Measurements from ENCODE around the gene NEK8.
"Not testable (repeated sequence)": the region's sequence is repeated elsewhere in the genome, so short reads cannot be mapped to it uniquely, and the experiment has no call there.

NEK8 gene

DNA sequence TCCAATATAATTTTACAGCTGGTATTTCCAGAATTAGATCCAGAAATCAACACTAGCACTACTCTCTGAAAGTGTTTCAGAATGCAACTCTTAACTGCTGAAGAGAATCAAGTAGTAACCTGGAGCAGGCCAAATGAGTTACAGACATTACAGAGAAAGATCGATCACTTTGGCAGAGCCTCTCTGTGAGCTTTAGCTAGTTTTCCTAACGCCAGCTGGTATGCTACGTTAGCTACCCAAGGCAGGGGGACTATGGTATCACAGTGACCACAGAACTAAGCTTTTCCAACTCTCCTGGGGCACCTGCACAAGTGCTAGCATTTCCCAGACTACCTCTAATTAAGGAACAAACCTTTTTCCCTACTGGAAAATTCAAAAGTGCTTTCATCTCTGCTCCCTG lies 45.6 kb downstream of the NEK8 start:
- Histone ChIP-seq H3K36me3 (ENCODE audit: control insufficient read depth in 2 of 2, insufficient read depth in 2 of 2, low read length in 2 of 2) (peaks cover 0 to 5% of the 10 kb centered on the region in 2 donors), H3K4me3 (ENCODE audit: low read length in 2 of 2) (no peak overlapping the region), H3K9me3 (ENCODE audit: control insufficient read depth in 2 of 2, low read length in 2 of 2) (no peaks in the 10 kb centered on the region), H3K4me1 (ENCODE audit: control insufficient read depth in 2 of 2, insufficient read depth in 2 of 2, low read length in 2 of 2) (no peaks in the 10 kb centered on the region), H3K9ac (ENCODE audit: low read depth in 1 of 2, low read length in 2 of 2) (no peak overlapping the region), H3K27me3 (ENCODE audit: control insufficient read depth in 2 of 2, insufficient read depth in 2 of 2, low read length in 2 of 2) (no peaks in the 10 kb centered on the region), H3K27ac (ENCODE audit: low read depth in 2 of 2, low read length in 2 of 2) (no peak overlapping the region)

DNA sequence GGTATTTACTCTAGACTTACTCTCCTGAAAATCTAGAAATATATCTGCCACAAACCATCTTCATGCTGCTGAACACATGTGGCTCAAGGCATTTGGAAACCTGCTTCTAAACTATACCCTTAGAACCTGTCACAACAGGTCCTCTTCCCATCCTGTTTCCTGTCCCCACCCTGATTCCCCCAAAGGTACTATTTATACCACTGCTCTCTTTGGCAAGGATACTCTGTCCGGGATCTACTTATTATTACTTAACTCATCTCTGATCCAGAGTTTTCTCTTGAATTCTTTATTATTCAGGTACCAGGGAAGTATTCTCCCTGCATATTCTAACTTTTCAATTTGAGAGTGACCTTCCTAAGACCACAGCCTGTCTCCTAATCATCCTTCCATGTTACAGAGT lies 48.6 kb downstream of the NEK8 start:
- Histone ChIP-seq H3K27ac (ENCODE audit: low read depth in 2 of 2, low read length in 2 of 2) (no peak overlapping the region), H3K36me3 (ENCODE audit: control insufficient read depth in 2 of 2, insufficient read depth in 2 of 2, low read length in 2 of 2) (peaks cover 0 to 10% of the 10 kb centered on the region in 2 donors), H3K4me3 (ENCODE audit: low read length in 2 of 2) (no peak overlapping the region), H3K27me3 (ENCODE audit: control insufficient read depth in 2 of 2, insufficient read depth in 2 of 2, low read length in 2 of 2) (no peaks in the 10 kb centered on the region), H3K9ac (ENCODE audit: low read depth in 1 of 2, low read length in 2 of 2) (no peak overlapping the region), H3K4me1 (ENCODE audit: control insufficient read depth in 2 of 2, insufficient read depth in 2 of 2, low read length in 2 of 2) (no peaks in the 10 kb centered on the region), H3K9me3 (ENCODE audit: control insufficient read depth in 2 of 2, low read length in 2 of 2) (no peaks in the 10 kb centered on the region)

DNA sequence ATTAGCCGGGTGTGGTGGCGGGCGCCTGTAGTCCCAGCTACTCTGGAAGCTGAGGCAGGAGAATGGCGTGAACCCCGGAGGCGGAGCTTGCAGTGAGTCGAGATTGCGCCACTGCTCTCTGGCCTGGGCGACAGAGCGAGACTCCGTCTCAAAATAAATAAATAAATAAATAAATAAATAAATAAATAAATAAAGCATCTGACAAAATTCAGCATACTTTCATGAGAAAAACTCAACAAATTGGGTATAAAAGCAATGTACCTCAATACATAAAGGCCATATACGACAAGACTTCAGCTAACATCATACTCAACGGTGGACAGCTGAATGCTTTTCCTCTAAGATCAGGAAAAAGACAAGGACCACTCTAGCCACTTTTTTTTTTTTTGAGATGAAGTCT lies 51.0 kb downstream of the NEK8 start:
- H3K36me3 ChIP-seq (ENCODE audit: control insufficient read depth in 2 of 2, insufficient read depth in 2 of 2, low read length in 2 of 2); H3K9ac ChIP-seq (ENCODE audit: low read depth in 1 of 2, low read length in 2 of 2); H3K4me3 ChIP-seq (ENCODE audit: low read length in 2 of 2); H3K27ac ChIP-seq (ENCODE audit: low read depth in 2 of 2, low read length in 2 of 2); H3K9me3 ChIP-seq (ENCODE audit: control insufficient read depth in 2 of 2, low read length in 2 of 2); H3K27me3 ChIP-seq (ENCODE audit: control insufficient read depth in 2 of 2, insufficient read depth in 2 of 2, low read length in 2 of 2); H3K4me1 ChIP-seq (ENCODE audit: control insufficient read depth in 2 of 2, insufficient read depth in 2 of 2, low read length in 2 of 2): not testable (repeated sequence)

DNA sequence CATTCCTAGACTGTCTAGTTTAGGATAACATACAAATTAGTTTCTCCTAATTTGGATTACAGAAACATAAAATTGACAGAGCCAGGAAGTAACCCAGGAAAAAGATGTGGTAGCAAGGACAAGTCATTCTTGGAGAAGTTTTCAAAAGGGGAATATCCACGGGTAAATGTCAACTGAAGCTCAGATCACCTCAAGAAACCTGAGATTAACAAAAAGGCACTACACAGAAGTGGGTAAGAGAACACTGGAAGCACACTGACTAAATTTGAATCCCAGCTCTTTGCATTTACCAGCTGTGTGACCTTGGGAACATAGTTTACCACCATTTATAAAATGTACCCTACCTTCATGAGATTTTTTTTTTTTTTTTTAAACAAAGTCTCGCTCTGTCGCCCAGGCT lies 54.6 kb downstream of the NEK8 start:
- Histone ChIP-seq H3K36me3 (ENCODE audit: control insufficient read depth in 2 of 2, insufficient read depth in 2 of 2, low read length in 2 of 2) (peaks cover 0 to 7% of the 10 kb centered on the region in 2 donors), H3K9ac (ENCODE audit: low read depth in 1 of 2, low read length in 2 of 2) (no peak overlapping the region), H3K4me1 (ENCODE audit: control insufficient read depth in 2 of 2, insufficient read depth in 2 of 2, low read length in 2 of 2) (no peaks in the 10 kb centered on the region)

DNA sequence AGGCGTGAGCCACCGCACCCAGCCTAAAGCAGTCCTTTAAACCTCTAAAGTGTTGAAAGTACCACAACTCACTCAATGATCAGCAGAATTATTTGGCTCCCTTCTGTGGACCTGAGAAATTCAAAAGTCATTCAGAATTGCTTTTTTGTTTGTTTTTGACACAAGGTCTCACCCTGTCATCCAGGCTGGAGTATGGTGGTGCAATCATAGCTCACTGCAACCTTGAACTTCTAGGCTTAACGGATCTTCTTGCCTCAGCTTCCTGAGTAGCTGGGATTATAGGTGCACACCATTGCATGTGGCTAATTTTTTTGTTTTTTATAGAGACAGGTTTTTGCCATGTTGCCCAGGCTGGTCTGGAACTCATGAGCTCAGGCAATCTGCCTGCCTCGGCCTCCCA lies 59.5 kb downstream of the NEK8 start:
- H3K36me3 ChIP-seq (ENCODE audit: control insufficient read depth in 2 of 2, insufficient read depth in 2 of 2, low read length in 2 of 2), result peaks cover 0 to 5% of the 10 kb centered on the region in 2 donors
- no peak overlapping the region for H3K9ac ChIP-seq (ENCODE audit: low read depth in 1 of 2, low read length in 2 of 2)
- no peak overlapping the region for H3K4me3 ChIP-seq (ENCODE audit: low read length in 2 of 2)
- no peaks in the 10 kb centered on the region for H3K9me3 ChIP-seq (ENCODE audit: control insufficient read depth in 2 of 2, low read length in 2 of 2)
- H3K27me3 ChIP-seq (ENCODE audit: control insufficient read depth in 2 of 2, insufficient read depth in 2 of 2, low read length in 2 of 2), result no peaks in the 10 kb centered on the region
- no peaks in the 10 kb centered on the region for H3K4me1 ChIP-seq (ENCODE audit: control insufficient read depth in 2 of 2, insufficient read depth in 2 of 2, low read length in 2 of 2)
- H3K27ac ChIP-seq (ENCODE audit: low read depth in 2 of 2, low read length in 2 of 2), result no peak overlapping the region

More for the DNA sequence above, 54.6 kb downstream of the NEK8 start:
- Histone ChIP-seq H3K27ac (ENCODE audit: low read depth in 2 of 2, low read length in 2 of 2) (no peak overlapping the region), H3K9me3 (ENCODE audit: control insufficient read depth in 2 of 2, low read length in 2 of 2) (no peaks in the 10 kb centered on the region), H3K27me3 (ENCODE audit: control insufficient read depth in 2 of 2, insufficient read depth in 2 of 2, low read length in 2 of 2) (no peaks in the 10 kb centered on the region), H3K4me3 (ENCODE audit: low read length in 2 of 2) (no peak overlapping the region)

All from mucosa of rectum (tissue), 2 donors.